PFSK-1 (cell line): ENCODE results near the gene FGR.

Experiments
- FOXP2 ChIP-seq: optimal IDR thresholded peaks from 2 replicates; pipeline ENCODE3; 2011; ENCODE audit warnings: borderline replicate concordance, control low read depth, inconsistent platforms; ENCODE audit not compliant: insufficient read depth; ENCODE audit errors: extremely low read length, extremely low read depth
- POLR2AphosphoS5 ChIP-seq: IDR thresholded peaks from 2 replicates; pipeline ENCODE4 v1.6.1; 2012; ENCODE audit warnings: low read depth, mild to moderate bottlenecking, control low read depth, low read length, moderate library complexity
- SIN3A ChIP-seq: IDR thresholded peaks from 2 replicates; pipeline ENCODE4 v1.6.1; 2012; ENCODE audit warnings: mild to moderate bottlenecking, low read length, moderate library complexity, borderline replicate concordance; ENCODE audit not compliant: insufficient read depth
- TAF1 ChIP-seq: IDR thresholded peaks from 2 replicates; pipeline ENCODE4 v1.6.1; 2012; ENCODE audit warnings: low read length, control low read depth, borderline replicate concordance; ENCODE audit not compliant: insufficient read depth
- TF ChIP-seq, protein P1 (sequence below), 2 experiments: IDR thresholded peaks; 2 replicates each; pipeline versions ENCODE4 v1.6.1 to v1.8.0; 2011 to 2012; ENCODE audit warnings: low read depth in 2 of 2, low read length in 2 of 2, control low read depth in 1 of 2, inconsistent platforms in 1 of 2, mild to moderate bottlenecking in 1 of 2, moderate library complexity in 1 of 2; ENCODE audit not compliant: insufficient read depth in 1 of 2

The FGR gene

DNA sequence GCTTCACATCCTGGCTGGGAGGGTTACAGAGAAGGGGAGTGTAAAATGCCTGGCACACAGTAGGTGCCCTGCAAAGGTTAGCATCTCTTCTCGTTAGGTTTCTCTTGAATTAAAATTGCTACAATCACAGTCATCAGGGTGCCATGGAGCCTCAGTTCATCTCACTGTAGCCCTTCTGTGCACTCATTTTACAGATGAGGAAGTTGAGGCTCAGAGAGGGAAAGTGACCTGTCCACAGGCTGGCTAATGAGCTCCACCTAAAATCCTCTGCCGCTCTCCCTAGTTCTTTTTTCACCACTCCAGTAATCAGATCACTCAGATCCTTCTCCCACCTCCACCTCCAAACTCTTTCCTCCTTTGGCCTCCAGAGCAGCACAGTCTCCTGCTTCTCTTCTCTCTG, 17.6 kb downstream of the FGR start:
- TF ChIP-seq SIN3A (no peak), POLR2AphosphoS5 (no peak), FOXP2 (no peak), TAF1 (no peak)
- TF ChIP-seq, protein P1, sequence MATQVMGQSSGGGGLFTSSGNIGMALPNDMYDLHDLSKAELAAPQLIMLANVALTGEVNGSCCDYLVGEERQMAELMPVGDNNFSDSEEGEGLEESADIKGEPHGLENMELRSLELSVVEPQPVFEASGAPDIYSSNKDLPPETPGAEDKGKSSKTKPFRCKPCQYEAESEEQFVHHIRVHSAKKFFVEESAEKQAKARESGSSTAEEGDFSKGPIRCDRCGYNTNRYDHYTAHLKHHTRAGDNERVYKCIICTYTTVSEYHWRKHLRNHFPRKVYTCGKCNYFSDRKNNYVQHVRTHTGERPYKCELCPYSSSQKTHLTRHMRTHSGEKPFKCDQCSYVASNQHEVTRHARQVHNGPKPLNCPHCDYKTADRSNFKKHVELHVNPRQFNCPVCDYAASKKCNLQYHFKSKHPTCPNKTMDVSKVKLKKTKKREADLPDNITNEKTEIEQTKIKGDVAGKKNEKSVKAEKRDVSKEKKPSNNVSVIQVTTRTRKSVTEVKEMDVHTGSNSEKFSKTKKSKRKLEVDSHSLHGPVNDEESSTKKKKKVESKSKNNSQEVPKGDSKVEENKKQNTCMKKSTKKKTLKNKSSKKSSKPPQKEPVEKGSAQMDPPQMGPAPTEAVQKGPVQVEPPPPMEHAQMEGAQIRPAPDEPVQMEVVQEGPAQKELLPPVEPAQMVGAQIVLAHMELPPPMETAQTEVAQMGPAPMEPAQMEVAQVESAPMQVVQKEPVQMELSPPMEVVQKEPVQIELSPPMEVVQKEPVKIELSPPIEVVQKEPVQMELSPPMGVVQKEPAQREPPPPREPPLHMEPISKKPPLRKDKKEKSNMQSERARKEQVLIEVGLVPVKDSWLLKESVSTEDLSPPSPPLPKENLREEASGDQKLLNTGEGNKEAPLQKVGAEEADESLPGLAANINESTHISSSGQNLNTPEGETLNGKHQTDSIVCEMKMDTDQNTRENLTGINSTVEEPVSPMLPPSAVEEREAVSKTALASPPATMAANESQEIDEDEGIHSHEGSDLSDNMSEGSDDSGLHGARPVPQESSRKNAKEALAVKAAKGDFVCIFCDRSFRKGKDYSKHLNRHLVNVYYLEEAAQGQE (IDR thresholded peaks at IDR 0.05; ENCODE audit: insufficient read depth in 1 of 2, low read depth in 2 of 2, low read length in 2 of 2), result no peak

DNA sequence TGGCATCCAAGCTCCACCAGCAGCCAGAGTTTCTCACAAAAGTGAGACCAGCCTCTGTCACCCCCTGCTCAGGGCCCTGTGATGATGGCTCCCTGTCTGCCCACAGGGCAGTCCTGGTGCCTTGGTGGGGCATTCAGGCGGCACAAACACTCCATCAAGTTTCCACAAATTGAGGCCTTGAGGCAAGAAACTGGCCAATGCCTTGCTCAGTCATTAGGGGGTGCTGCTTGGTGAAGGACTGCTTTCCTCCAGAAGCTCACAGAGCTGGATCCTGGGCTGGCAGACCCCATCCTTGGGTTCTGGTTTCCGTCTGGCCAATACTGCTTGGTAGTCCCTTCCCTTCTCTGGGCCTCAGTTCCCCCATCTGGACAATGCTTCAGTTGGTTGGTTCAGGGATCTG, 18.5 kb downstream of the FGR start:
- no peak for TF ChIP-seq POLR2AphosphoS5

DNA sequence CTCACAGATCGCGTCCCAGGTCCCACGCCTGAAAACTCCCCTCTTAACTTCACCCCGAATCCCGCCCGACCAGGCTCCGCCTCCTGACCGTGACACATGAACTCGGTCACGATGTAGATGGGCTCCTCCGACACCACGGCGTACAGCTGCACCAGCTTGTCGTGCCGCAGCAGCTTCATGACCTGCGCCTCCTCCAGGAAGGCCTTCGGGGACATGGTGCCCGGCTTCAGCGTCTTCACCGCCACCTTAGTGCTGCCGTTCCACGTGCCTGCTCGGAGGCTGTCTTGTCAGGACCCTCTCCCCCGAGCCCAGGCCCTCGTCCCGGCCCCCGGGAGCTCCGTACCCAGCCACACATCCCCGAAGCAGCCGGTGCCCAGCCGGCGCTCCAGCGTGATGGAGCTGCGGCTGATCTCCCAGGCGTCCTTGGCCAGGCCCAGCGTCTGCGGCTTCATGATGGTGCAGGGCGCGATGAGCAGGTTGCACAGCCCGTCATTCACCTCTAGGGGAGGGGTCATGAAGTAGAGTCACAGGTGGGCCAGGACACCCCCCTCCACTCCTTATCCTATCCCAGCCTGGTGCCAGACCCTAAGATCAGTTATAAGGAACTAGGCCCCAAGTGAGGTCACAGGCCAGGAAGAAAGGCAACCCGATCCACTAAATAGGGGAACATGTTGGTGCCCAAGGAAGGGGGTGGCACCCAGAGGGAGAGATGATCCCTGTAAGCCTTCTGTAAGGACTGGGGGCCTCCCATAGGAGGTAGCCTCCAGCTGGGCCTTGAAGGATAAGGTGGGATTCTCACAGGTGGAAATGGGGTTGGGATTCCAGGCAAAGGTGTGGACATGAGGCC, 19.4 kb downstream of the FGR start:
- TF ChIP-seq SIN3A (no peak), POLR2AphosphoS5 (no peak), TAF1 (no peak), FOXP2 (no peak)
- TF ChIP-seq, protein P1 (IDR thresholded peaks at IDR 0.05; ENCODE audit: insufficient read depth in 1 of 2, low read depth in 2 of 2, low read length in 2 of 2), result no peak

DNA sequence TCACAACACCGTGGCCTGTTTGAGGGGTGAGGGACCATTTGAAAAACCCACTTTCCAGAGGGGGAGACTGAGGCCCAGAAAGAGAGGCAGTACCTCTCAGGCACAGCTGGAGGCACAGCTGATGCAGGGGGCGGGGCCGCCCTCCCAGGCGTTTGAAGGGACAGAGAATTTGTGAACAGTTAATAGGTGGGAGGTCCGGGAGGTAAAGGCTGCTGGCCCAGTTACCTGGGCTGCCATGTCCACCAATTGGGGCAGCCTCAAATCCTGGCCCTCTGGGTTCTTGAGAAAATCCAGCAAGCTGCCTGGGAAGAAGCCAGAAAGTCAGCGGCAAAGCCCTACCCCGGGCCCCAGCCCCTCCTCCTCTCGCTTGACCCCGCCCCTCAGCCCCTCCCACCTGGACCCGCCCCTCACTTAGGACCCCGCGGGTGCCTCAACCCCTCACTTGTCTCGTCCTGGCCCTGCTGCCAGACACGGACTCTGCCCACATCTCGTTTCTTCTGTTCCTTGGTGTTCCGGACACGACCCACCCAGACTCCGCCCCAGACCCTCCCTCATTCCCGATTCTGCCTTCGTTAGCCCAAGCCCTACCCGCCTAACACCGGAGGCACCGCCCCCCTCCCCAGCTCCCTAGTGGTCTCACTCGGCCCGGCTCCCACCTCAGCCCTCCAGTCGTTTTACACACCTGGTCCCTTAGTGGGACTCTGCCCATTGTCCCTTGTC, 20.2 kb downstream of the FGR start:
- TF ChIP-seq TAF1 (no peak), POLR2AphosphoS5 (no peak), SIN3A (no peak), FOXP2 (no peak)
- TF ChIP-seq, protein P1 (IDR thresholded peaks at IDR 0.05; ENCODE audit: insufficient read depth in 1 of 2, low read depth in 2 of 2, low read length in 2 of 2), result no peak

DNA sequence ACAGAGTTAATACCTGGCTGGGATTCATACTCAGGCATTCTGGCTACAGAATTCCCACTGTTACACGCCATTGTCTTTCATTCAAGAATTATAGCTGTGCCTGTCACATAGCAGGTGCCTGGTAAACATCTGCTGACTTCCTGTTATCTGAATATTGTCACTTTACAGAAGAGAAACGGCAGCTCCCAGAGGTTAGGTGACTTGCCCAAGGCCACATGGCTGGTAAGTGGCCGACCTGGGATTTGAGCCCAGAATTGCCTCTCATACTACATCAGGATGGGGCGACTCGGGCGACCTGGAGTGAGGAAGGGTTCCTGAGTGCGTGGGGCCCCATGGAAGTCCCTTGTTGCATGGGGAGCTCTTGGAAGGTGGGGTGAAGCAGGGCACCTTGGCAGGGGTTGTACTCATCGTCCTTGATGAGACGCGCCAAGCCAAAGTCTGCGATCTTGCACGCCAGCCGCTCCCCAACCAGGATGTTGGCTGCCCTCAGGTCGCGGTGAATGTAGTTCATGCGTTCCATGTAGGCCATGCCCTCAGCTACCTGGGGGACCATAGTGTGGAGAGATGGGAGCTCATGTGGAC, 20.9 kb downstream of the FGR start:
- TF ChIP-seq POLR2AphosphoS5 (no peak), SIN3A (no peak), TAF1 (no peak), FOXP2 (no peak)
- TF ChIP-seq, protein P1 (IDR thresholded peaks at IDR 0.05; ENCODE audit: insufficient read depth in 1 of 2, low read depth in 2 of 2, low read length in 2 of 2), result no peak
